ENCODE results near the gene CPXM2. TPM values are rescaled to one million over a fixed set of nuclear protein-coding genes. Genes with fewer than 3 reads are reported as not detected.

Gene CPXM2
- total and polyA plus RNA-seq, 4 donors, result 0.05 to 0.92 (median 0.44) TPM

- H3K27ac ChIP-seq (ENCODE audit: low read depth in 1 of 2, low read length in 2 of 2), result no peak overlapping the region
- DNase-seq (ENCODE audit: low spot score), result no peak
- H3K4me1 ChIP-seq (ENCODE audit: control insufficient read depth in 4 of 4, insufficient read depth in 4 of 4, low read length in 3 of 4), result no peaks in the 10 kb centered on the region
- 78% methylated on average over 7 of the region's 7 CpGs for WGBS
- no peak overlapping the region for H3K9ac ChIP-seq (ENCODE audit: low read depth in 1 of 2, low read length in 2 of 2)
- H3K36me3 ChIP-seq (ENCODE audit: control insufficient read depth in 4 of 4, insufficient read depth in 3 of 4, low read depth in 1 of 4, low read length in 3 of 4), result no peaks in the 10 kb centered on the region
- H3K27me3 ChIP-seq (ENCODE audit: control insufficient read depth in 4 of 4, insufficient read depth in 4 of 4, low read length in 3 of 4), result peaks cover 0 to 3% (median 0%) of the 10 kb centered on the region in 4 donors
- no peak overlapping the region for H3K4me3 ChIP-seq (ENCODE audit: low read depth in 1 of 3, low read length in 3 of 3)
- no peak for TF ChIP-seq GABPA (IDR thresholded peaks at IDR 0.05 in 1 of 2, conservative IDR thresholded peaks at IDR 0.05 in 1 of 2)
- no peak for TF ChIP-seq HNF4G (IDR thresholded peaks at IDR 0.05)
- no peak for TF ChIP-seq FOXA2 (IDR thresholded peaks at IDR 0.05)
- no peak for TF ChIP-seq CTCF (IDR thresholded peaks at IDR 0.05; ENCODE audit: low read depth, low read length, missing input control)
- TF ChIP-seq FOXA1 (IDR thresholded peaks at IDR 0.05), result no peak
- TF ChIP-seq SP1 (IDR thresholded peaks at IDR 0.05), result no peak
- TF ChIP-seq RAD21 (IDR thresholded peaks at IDR 0.05), result no peak
- no peak for TF ChIP-seq ZBTB33 (IDR thresholded peaks at IDR 0.05)
- TF ChIP-seq RXRA (IDR thresholded peaks at IDR 0.05), result no peak
- TF ChIP-seq HNF4A (conservative IDR thresholded peaks at IDR 0.05), result no peak
- no peak for TF ChIP-seq NR2F2 (IDR thresholded peaks at IDR 0.05)
- TF ChIP-seq ATF3 (IDR thresholded peaks at IDR 0.05), result no peak
- TF ChIP-seq EGR1 (IDR thresholded peaks at IDR 0.05; ENCODE audit: low read depth in 2 of 2), result no peak
- no peak for TF ChIP-seq YY1 (IDR thresholded peaks at IDR 0.05)
- no peak for TF ChIP-seq MAX (IDR thresholded peaks at IDR 0.05)
- no peak for TF ChIP-seq REST (IDR thresholded peaks at IDR 0.05)
- no peak for TF ChIP-seq JUND (IDR thresholded peaks at IDR 0.05)
- H3K9me3 ChIP-seq (ENCODE audit: control insufficient read depth in 4 of 4, low read length in 3 of 4), result no peaks in the 10 kb centered on the region
Observed at GRCh38 chr10:123852411-123852951, 39.1 kb downstream of the CPXM2 start.
